NOMO-1 (cell line): ENCODE measurements around the gene GPR35.
"Not testable (repeated sequence)": the region's sequence is repeated elsewhere in the genome, so short reads cannot be mapped to it uniquely, and the experiment has no call there.

Source experiments
- DNase-seq, 2 experiments: peaks; one replicate each; lab custom pipeline; 2025; ENCODE audit not compliant: unreplicated experiment in 2 of 2; lab: John Stamatoyannopoulos, UW

GPR35 gene

DNA sequence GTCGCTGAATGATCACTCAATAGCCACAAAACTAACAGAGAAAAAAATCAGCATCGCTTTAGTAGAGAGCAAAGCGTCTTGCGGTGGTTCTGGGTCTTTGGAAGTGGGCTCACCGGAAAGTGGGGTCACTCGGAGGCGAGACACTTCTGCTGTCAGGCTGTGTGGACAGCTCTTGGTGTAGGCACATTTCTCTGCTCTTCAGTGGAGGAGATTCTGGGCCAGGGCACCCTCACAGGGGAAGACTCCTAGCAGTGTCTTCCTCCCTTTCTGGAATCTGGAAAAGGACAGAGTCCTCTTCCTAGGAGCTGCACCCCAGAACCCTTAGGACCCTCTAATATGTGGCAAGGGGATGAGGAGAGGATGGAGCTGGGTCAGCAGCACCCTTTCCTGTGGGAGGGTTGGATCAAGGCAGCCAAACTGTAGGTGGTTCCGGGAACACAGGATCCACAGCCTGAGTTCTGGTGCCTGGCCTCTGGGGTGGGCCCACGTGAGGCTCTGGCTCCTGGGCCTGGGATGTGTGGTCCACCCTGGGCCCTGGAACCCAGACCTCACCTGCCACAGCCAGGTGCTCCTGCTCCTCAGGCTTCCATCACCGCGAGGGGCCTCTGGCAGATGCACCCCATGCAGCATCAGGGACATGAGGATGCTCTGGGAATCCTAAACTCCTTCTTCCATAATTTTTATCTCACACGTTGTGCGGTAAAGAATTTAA lies 25.1 kb downstream of the GPR35 start:
- DNase-seq: no peak

DNA sequence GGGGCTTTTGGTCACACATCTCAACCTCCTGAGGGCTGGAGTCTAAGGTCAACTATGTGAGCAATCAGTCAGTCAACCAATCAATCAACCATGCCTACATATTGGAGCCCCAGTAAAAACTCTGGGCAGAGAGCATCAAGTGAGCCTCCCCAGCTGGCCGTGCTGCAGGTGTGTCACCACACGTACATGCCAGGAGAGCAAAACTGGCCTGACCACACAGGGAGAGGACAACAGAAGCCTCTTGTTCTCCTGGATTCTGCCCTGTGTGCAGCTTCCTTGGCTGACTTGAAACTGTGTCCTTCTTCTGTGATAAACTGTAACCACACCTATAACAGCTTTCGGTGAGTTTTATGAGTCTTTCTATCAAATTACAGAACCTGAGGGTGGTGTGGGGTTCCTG lies 25.9 kb downstream of the GPR35 start:
- DNase-seq: no peak

DNA sequence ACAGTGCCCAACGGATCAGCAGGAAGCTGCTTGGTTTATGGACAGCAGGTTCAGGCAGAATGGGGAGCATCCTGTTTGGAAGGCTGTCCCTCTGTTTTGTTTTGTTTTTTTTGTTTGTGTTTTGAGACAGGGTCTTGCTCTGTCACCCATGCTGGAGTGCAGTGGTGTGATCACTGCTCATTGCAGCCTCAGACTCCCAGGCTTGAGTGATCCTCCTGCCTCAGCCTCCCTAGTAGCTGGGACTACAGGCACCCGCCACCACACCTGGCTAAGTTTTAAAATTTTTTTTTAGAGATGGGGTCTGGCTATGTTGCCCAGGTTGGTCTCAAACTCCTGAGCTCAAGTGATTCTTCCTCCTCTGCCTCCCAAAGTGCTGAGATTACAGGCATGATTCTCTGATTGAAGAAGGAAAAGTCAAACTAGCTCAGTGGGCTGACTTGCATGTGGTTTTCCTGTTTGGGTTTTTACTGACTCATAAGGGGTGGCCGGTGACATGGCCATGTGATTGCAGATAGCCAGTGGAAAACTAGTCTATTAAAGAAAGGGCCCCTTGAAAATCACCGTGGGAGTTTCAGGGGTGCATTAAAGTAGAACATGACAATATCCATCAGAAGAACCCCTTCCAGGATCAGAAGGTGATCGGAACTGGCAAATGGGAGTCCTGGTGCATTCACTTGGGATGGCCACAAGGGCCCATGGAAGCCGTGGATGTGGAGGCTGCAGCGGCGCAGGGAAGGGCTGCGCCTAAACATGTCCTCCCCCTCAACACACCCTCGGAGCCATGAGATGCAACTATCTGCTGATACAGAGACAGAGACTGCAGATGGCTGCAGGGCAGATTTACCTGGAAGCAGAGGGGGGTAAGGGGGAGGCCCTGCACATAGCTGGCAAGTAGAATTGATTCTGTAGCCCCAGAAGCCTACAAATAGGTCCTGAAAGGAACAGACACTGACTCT lies 30.9 kb downstream of the GPR35 start:
- DNase-seq: peak; percentile 13 to 50

DNA sequence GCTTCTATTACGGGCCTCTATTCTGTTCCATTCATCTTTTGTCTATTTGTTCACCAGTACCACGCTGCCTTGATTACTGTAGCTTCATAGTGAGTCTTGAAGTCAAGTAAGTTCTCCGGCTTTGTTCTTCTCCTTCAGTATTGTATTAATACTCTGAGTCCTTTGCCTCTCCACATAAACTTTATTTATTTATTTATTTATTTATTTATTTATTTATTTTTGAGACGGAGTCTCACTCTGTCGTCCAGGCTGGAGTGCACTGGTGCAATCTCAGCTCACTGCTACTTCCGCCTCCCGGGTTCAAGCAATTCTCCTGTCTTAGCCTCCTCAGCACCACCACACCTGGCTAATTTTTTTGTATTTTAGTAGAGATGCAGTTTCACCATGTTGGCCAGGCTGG lies 34.6 kb downstream of the GPR35 start:
- DNase-seq: not testable (repeated sequence)

DNA sequence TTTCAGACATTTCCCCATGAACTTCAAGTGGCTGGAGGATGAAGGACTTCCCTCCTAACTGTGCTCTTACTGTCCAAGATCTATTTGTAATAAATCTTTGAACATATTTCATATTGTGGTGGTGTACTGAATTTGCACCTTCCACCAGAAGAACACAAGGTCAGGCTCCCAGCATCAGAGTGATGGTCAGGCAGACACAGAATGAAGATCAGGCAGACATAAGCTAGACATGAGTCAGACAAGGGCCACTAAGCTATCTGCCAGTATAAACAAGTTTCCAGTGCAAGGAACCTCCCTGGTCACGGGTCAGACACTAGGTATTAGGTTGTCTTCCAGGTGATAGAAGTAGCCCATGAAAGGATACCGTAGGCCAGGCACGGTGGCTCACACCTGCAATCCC lies 37.4 kb downstream of the GPR35 start:
- DNase-seq: no peak

DNA sequence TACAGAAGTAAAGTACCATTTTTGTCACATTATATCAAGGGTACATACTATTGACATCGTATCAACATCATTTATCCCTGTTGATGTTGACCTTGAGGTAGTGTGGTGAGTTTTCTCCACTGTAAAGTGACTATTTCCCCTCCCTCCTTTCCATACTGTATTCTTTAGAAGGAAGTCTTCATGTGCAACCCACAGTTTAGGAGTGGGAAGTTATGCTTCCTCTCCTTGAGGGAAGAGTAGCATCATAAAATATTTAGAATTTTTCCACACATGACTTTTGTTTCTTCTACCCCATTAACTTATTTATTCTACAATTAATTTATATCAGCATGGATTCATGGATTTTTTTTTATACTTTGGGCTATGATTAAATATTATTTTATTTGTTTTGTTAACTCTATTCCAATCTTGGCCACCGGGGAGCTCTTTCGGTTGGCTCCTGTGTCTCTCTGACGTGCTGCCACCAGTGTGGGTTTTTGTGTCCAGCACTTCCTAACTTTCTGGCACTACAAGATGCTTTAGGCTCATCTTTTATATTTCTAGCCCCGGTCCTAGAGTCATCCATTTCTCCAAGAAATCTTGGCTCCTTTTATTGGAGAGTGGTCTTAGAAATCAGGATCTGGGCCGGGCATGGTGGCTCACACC lies 38.4 kb downstream of the GPR35 start:
- no peak for DNase-seq

DNA sequence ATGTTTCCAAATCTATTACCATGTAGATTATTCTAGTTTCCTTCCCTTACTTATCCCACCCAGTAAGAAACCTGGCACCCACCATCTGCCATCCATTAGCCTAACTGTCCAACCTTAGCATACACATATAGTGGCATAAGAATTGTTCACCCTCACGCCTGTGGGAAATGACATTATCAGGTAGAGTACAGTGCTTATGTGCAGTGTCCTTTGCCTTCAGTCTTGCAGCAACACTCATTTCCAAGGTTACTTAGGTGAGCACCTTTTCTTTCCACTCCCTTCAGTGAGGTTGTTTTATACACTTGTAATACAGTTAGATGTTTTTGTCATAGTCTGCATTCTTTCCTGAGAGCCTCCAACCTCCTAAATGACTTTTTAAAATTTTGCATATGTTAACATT lies 39.3 kb downstream of the GPR35 start:
- no peak for DNase-seq

DNA sequence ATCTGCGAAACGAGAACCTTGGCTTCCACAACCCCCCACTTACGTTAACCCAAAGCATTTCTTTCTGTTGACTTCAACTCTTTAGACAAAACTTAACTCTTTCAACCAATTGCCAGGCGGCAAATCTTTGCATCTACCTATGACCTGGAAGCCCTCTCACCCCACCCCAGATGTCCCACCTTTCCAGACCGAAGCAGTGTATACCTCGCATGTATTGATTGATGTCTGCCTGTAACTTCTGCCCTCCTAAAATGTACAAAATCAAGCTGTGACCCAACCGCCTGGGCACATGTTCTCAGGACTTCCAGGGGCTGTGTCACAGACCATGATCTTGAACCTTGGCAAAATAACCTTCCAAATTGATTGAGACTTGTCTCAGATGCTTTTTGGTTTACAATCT lies 45.1 kb downstream of the GPR35 start:
- no peak for DNase-seq

DNA sequence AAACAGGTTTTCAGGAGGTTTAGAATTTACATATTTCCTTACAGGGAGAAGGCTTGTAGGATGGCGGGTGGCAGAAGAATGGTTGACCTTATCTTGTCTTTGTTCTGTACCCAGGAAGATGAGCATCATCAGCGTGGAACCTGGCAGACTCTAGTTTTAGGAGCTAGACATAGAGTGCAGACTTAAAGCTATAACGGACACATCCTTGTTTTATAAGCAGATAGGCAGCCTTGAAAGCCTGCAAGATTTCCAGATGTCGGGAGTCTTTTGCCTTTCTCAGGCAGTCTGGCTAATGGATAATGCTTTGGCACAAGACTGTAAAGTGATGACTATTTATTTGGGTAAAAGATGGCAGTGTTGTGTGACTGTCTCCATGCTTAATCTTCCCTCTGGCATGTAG lies 45.7 kb downstream of the GPR35 start:
- DNase-seq: no peak

DNA sequence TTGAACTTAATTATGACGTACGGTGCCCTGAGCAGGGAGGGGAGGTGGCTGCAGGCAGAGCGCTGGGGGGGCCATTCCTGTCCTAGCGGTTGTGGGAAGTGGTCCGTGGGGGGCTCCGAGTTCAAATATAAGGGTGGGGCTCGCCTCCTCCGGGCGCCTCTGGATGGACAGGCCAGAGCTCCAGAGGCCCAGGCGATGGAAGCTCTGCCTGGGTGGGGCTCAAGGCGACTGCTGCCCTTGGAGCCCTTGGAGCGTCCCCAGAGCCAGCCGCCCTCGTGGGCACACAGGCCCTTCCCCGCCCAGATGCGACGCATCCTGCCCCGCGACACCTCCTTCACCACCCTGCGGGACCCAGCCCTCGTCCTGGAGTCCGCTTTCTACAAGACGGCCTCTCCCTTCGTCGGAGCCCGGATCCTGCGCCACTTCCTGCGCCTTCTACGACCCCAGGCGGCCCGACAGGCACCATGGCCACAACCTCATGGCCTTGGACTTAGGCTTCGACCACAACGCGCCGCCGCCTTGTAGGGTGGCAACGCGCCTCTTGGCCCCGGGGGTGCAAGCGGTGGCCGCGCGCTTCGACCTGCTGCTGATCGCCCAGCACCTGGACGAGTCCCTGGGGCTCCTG lies 46.9 kb downstream of the GPR35 start:
- no peak for DNase-seq

DNA sequence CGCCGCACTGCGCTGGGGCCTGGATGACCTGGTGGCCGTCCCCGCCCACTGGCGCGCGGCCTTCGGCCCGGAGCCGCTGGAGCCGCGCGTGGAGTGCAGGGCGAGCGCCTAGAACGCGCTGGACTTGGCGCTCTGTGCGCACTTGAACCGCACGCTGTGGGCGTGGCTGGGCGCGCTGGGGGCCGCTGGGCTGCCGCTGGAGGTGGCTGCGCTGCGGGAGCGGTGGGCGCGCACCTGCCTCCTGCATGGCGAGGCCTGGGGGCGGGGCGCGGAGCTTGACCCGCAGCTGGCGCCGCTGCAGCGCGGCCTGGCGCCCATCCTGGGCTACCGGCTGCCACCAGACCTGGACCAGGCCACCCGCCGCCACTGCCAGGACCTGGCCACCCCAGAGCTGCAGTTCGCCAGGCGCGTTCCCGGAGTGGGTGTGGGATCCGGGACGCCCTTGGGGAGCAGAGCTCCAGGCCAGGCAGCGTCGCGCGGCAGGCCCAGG lies 47.5 kb downstream of the GPR35 start:
- DNase-seq: no peak

DNA sequence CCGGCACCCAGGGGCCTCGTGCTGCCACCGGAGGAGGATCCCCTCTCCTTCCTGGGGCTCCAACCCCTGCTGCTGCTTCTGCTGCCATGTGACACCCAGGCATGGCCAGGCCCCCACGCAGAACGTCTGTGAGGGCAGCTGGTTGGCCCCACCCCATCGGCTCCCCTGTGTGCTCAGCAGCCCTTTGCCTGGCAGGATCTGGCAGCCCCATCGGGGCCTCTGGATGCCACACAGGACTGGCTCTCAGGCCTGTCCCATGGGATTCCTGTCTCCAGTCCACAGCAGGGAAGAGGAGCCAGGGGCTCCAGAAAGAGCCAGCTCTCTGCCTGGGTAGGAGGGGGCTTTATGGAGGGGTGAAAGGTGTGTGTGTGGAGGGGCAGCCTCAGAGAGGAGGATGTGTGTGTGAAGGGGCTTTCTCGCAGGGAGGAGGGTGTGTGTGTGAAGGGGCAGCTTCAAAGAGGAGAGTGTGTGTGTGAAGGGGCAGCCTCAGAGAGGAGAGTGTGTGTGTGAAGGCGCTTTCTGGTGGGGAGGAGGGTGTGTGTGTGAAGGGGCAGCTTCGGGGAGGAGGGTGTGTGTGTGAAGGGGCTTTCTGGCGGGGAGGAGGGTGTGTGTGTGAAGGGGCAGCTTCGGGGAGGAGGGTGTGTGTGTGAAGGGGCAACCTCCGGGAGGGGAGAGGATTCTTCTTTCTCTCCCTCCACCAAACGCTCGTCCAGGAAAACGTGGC lies 49.3 kb downstream of the GPR35 start:
- DNase-seq: not testable (repeated sequence)

DNA sequence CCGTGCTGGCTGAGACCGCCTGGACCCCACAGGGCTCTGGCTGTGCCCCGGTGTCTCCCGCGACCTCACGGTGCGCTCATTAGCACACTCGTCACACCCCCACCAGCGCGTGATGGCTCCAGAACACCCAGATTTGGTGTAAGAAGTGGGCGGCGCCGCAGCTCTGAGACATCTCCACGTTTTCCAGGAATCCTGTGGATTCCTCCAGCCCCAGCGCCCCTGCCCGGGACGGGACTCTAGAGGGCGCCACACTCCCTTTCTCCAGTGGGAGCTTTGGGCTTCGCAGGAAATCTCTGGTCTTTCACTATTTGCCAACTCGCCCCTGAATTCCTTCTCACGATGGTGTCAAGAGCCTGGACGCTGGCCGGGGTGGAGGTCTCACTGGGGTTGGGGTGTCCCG lies 50.1 kb downstream of the GPR35 start:
- not testable (repeated sequence) for DNase-seq

DNA sequence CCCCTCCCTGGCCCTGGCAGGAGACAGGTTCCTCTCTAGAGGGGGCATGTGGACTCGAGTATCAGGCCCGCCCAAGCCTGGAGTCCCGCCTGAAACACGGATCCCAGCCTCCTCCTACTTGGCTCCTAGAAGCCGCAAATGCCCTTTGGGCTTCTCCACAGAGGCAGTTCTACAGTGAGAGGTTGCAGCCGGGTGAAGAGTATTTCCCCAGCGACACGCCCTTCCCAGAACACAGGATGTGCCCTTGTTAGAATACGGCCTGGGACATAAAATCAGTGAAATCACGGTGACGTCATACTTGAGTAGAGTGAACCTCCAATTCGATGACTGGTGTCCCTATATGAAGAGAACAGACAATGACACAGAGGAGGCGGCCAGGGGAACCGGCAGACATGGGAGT lies 52.8 kb downstream of the GPR35 start:
- not testable (repeated sequence) for DNase-seq

DNA sequence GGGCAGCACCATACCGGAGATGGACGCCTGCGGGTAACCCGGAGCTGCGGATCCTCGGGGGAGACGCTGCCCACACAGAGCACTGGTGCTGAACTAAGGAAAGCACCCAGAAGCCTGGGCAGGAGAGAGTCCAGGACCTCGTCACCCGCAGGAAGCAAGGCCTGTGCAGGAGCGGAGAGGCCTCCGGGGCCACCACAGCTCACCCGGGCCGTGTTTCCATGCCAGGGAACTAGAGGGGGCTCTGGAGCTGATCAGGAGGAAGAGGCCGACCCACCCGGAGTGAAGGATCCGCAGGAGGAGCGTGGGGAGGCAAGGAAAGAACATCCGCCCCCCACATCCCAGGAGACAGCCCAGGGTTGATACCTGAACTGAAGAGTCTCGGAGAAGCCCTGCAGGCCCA lies 53.6 kb downstream of the GPR35 start:
- not testable (repeated sequence) for DNase-seq

DNA sequence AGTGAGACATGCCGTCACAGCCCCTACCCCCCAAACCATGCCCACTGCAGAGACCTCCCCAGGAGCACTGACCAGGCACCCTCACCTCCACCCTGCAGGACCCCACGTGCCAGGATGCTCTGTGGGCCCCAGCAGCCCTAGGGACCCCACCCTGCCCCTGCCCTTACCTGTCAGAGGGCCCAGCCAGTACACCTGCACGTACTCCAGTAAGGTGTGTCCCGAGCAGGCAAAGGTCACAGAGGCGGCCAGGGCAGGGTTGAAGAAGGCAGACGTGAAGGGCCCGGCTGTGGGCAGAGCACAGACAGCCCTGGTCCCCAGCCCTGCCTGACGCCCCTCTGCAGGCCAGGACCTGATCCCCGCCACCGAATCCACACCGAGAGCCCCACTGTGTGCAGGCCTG lies 54.9 kb downstream of the GPR35 start:
- not testable (repeated sequence) for DNase-seq
